Hematopoietic multipotent progenitor cell (in vitro differentiated cells): Measurements from ENCODE around the gene PLAGL1. TPM values are rescaled to one million over a fixed set of nuclear protein-coding genes. Genes with fewer than 3 reads are reported as not detected.

Experiments
- DNase-seq, 3 donors: peaks; one replicate each; pipeline ENCODE4 v3.0.0-alpha.2; 2011 to 2015; ENCODE audit warnings: low read depth in 2 of 3, low spot score in 2 of 3
- total RNA-seq: library from RNA; depleted of rRNA; stranded (reverse); fragments of >200 nt; gene quantifications from one replicate; pipeline ENCODE4 v1.2.3, GENCODE V29; 2012

Gene PLAGL1
- total RNA-seq, 1 donor: 42.8 TPM

- peak in 1 of 3 donors; percentile 50 for DNase-seq
Measured at GRCh38 chr6:143967706-143968376, 40.2 kb downstream of the PLAGL1 start.

GRCh38 chr6:143966312-143966711 lies 41.7 kb downstream of the PLAGL1 start:
- DNase-seq: peak in 2 of 3 donors; percentile 24 to 71

- peak in 2 of 3 donors; percentile 69 to 90 for DNase-seq
Measured at GRCh38 chr6:143965503-143966171, 42.4 kb downstream of the PLAGL1 start.

- peak in 1 of 3 donors; percentile 57 for DNase-seq
Measured at GRCh38 chr6:143964674-143965081, 43.4 kb downstream of the PLAGL1 start.

- no peak for DNase-seq
Measured at GRCh38 chr6:143963158-143963919, 44.7 kb downstream of the PLAGL1 start.

GRCh38 chr6:143961886-143962878 lies 45.9 kb downstream of the PLAGL1 start:
- no peak for DNase-seq

- no peak for DNase-seq
Measured at GRCh38 chr6:143961066-143961465, 47.0 kb downstream of the PLAGL1 start.

GRCh38 chr6:143959927-143960326 lies 48.1 kb downstream of the PLAGL1 start:
- no peak for DNase-seq

- no peak for DNase-seq
Measured at GRCh38 chr6:143958839-143959399, 49.1 kb downstream of the PLAGL1 start.

GRCh38 chr6:143957679-143958274 lies 50.3 kb downstream of the PLAGL1 start:
- no peak for DNase-seq

GRCh38 chr6:143955971-143956370 lies 52.1 kb downstream of the PLAGL1 start:
- no peak for DNase-seq

- no peak for DNase-seq
Measured at GRCh38 chr6:143953922-143954321, 54.1 kb downstream of the PLAGL1 start.

GRCh38 chr6:143952947-143953701 lies 54.9 kb downstream of the PLAGL1 start:
- DNase-seq: no peak

- DNase-seq: no peak
Measured at GRCh38 chr6:143952060-143952778, 55.8 kb downstream of the PLAGL1 start.

GRCh38 chr6:143950875-143951274 lies 57.2 kb downstream of the PLAGL1 start:
- DNase-seq: no peak

GRCh38 chr6:143949962-143950361 lies 58.1 kb downstream of the PLAGL1 start:
- no peak for DNase-seq

- no peak for DNase-seq
Measured at GRCh38 chr6:143949535-143949934, 58.5 kb downstream of the PLAGL1 start.

- DNase-seq: no peak
Measured at GRCh38 chr6:143948208-143948607, 59.9 kb downstream of the PLAGL1 start.
